ENCODE data around the gene POLR1D. TPM values are rescaled to one million over a fixed set of nuclear protein-coding genes. Genes with fewer than 3 reads are reported as not detected.

Gene POLR1D
- total and polyA plus RNA-seq, 12 donors = 62.3 to 130 (median 78.5) TPM

- TF ChIP-seq, protein P1, sequence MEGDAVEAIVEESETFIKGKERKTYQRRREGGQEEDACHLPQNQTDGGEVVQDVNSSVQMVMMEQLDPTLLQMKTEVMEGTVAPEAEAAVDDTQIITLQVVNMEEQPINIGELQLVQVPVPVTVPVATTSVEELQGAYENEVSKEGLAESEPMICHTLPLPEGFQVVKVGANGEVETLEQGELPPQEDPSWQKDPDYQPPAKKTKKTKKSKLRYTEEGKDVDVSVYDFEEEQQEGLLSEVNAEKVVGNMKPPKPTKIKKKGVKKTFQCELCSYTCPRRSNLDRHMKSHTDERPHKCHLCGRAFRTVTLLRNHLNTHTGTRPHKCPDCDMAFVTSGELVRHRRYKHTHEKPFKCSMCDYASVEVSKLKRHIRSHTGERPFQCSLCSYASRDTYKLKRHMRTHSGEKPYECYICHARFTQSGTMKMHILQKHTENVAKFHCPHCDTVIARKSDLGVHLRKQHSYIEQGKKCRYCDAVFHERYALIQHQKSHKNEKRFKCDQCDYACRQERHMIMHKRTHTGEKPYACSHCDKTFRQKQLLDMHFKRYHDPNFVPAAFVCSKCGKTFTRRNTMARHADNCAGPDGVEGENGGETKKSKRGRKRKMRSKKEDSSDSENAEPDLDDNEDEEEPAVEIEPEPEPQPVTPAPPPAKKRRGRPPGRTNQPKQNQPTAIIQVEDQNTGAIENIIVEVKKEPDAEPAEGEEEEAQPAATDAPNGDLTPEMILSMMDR (IDR thresholded peaks at IDR 0.05) = no peak
- ATAC-seq (no peak), DNase-seq (no peak)
- Histone ChIP-seq H3K9me3 (no peaks in the 10 kb centered on the region), H3K4me3 (no peak overlapping the region), H3K4me1 (peaks cover 0 to 55% (median 22%) of the 10 kb centered on the region in 9 donors), H3K36me3 (no peaks in the 10 kb centered on the region), H3K27ac (peak overlapping the region in 5 of 10 donors; percentile 45 to 69 (median 63)), H3K27me3 (no peaks in the 10 kb centered on the region)
- intact Hi-C loops (cut with DNase I) = no loop called here
These were observed 22.6 kb upstream of the POLR1D start for GRCh38 chr13:27599096-27599495.

- intact Hi-C loops (cut with DNase I) = no loop called here
- Histone ChIP-seq H3K36me3 (no peaks in the 10 kb centered on the region), H3K4me1 (peaks cover under 1 to 58% (median 20%) of the 10 kb centered on the region in 9 donors), H3K27ac (peak overlapping the region in 6 of 10 donors; percentile 42 to 69 (median 62)), H3K9me3 (no peaks in the 10 kb centered on the region), H3K4me3 (no peak overlapping the region), H3K27me3 (no peaks in the 10 kb centered on the region)
- 52 to 75% methylated on average over 5 of the region's 5 CpGs for WGBS, 2 donors
- DNase-seq (no peak), ATAC-seq (peak; percentile 46 to 96 (median 87))
- TF ChIP-seq, protein P1 (IDR thresholded peaks at IDR 0.05) = no peak
These were observed 21.7 kb upstream of the POLR1D start for GRCh38 chr13:27599845-27600553.

GRCh38 chr13:27600711-27601110 lies 21.0 kb upstream of the POLR1D start:
- ATAC-seq (no peak), DNase-seq (no peak)
- no peaks in the 10 kb centered on the region for H3K36me3 ChIP-seq
- H3K27ac ChIP-seq = peak overlapping the region in 3 of 10 donors; percentile 61 to 69 (median 63)
- H3K27me3 ChIP-seq = no peaks in the 10 kb centered on the region
- TF ChIP-seq, protein P1 (IDR thresholded peaks at IDR 0.05) = no peak
- H3K4me3 ChIP-seq = no peak overlapping the region
- H3K4me1 ChIP-seq = peaks cover 0 to 58% (median 18%) of the 10 kb centered on the region in 9 donors
- intact Hi-C loops (cut with DNase I) = no loop called here
- no peaks in the 10 kb centered on the region for H3K9me3 ChIP-seq
- WGBS, 2 donors = 85 to 90% methylated on average over 1 of the region's 1 CpG

GRCh38 chr13:27601208-27601607 lies 20.5 kb upstream of the POLR1D start:
- Histone ChIP-seq H3K9me3 (no peaks in the 10 kb centered on the region), H3K4me3 (no peak overlapping the region), H3K27me3 (no peaks in the 10 kb centered on the region), H3K4me1 (peaks cover 0 to 59% (median 20%) of the 10 kb centered on the region in 9 donors), H3K36me3 (no peaks in the 10 kb centered on the region), H3K27ac (no peak overlapping the region)
- intact Hi-C loops (cut with DNase I) = no loop called here
- ATAC-seq (no peak), DNase-seq (no peak)
- TF ChIP-seq, protein P1 (IDR thresholded peaks at IDR 0.05) = no peak
- WGBS, 2 donors = 87 to 96% methylated on average over 2 of the region's 2 CpGs

Data from heart right ventricle (tissue), 16 donors.